HuH-7.5 (cell line): ENCODE measurements around the gene GIPC3.
A peak's percentile ranks its signal among the peaks of the same experiment; 100 is the strongest.

Source experiments
- DNase-seq: peaks from one replicate; pipeline ENCODE4 v3.0.0; 2011; ENCODE audit warnings: low spot score

The GIPC3 gene

GRCh38 chr19:3585301-3586126 is at the start of gene GIPC3:
Gene GIPC3, plus strand, starts transcription at chr19:3585478. Its CDS starts 120 bp downstream, at chr19:3585598.
- no peak for DNase-seq

DNA sequence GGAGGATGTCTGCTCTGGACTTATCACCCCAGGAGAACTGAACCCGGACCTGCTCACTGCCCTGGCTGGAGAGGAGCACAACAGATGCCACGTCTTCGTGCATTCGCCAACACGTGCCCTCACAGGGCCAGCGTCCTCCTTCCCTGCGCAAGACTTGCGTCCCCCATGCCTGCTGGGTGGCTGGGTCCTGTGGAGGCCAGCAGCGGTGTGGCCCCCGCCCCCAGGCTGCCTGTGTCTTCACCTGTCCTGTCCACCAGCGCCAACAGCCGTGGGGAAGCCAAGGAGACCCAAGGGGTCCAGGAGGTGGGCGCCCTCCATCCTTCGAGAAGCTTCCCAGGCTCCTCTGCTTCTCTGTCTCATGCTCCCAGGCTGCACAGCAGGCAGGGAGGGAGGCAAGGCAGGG is 49.7 kb upstream of the GIPC3 start:
- no peak for DNase-seq

- DNase-seq, result no peak
These were observed 49.3 kb upstream of the GIPC3 start for GRCh38 chr19:3535981-3536380.

DNA sequence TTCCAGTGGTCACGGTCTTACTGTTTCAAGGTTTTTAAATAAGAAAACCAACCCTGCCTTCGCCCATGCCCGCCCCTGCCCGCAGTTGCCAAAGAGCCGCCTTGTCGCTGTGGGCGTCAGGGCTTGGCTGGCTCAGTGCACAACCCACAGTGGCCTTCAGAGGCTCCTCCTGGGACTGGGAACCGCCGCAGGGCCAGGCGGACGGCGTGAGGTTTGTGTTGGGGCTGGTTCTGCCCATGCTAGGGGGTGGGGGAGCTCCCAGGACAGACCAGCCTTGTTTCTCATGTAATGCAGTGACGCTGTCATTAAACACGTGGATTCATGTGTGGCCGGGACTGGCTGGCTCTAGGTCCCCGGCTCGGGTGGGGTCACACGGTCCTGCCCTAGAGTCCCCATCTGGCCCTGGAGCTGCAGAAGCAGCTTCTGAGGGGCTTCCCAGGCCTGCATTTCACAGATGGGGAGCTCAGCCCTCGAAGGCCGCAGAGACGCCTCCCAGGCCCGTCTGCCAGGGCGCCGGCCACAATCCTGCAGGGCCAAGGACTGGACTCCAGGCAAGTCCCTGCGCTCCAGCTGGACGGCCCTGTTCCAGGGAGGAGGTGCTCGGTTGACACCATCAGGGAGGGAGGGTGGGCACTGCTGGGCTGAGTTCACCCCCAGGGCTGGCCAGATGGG is 48.7 kb upstream of the GIPC3 start:
- no peak for DNase-seq

DNA sequence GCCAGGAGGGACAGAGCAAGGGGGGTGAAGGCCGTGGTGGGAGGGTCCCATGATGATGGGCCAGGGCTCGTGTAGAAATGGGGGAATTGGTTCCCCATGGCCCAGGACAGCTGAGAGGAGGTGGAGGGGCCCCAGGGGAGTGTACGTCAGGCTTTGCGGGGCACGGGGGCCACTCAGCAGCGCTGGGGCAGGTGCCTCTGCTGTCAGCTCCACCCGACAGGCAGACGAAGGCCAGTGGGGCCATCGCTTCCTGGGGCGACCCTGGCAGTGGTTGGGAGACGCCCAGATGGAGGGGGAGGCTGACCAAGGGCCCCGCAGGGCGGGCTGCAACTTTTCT is 48.2 kb upstream of the GIPC3 start:
- DNase-seq, result no peak

- DNase-seq, result no peak
These were observed 47.6 kb upstream of the GIPC3 start for GRCh38 chr19:3537438-3538240.

- no peak for DNase-seq
These were observed 46.9 kb upstream of the GIPC3 start for GRCh38 chr19:3538258-3538929.

- DNase-seq, result no peak
These were observed 46.1 kb upstream of the GIPC3 start, which contains the start of gene TEKTIP1 for GRCh38 chr19:3538965-3539755. Gene TEKTIP1, plus strand, starts transcription at chr19:3539174. Its CDS starts 4 bp downstream, at chr19:3539178.

DNA sequence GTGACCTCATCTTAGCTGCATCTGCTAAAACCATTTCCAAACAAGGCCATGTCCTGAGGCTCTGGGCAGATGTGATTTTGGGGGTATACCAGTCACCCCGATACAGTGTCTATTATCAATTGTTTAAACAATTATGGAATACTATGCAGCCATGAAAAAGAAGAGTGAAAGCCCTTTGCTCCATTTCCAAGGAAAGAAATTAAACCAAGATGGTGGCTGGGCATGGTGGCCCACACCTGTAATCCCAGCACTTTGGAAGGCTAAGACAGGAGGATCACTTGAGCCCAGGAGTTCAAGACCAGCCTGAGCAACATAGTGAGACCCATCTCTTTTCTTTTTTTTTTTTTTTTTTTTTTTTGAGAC is 45.5 kb upstream of the GIPC3 start:
- DNase-seq, result no peak

- no peak for DNase-seq
These were observed 41.9 kb upstream of the GIPC3 start for GRCh38 chr19:3543150-3544057.

GRCh38 chr19:3544058-3544376 is 41.3 kb upstream of the GIPC3 start:
- DNase-seq, result no peak

DNA sequence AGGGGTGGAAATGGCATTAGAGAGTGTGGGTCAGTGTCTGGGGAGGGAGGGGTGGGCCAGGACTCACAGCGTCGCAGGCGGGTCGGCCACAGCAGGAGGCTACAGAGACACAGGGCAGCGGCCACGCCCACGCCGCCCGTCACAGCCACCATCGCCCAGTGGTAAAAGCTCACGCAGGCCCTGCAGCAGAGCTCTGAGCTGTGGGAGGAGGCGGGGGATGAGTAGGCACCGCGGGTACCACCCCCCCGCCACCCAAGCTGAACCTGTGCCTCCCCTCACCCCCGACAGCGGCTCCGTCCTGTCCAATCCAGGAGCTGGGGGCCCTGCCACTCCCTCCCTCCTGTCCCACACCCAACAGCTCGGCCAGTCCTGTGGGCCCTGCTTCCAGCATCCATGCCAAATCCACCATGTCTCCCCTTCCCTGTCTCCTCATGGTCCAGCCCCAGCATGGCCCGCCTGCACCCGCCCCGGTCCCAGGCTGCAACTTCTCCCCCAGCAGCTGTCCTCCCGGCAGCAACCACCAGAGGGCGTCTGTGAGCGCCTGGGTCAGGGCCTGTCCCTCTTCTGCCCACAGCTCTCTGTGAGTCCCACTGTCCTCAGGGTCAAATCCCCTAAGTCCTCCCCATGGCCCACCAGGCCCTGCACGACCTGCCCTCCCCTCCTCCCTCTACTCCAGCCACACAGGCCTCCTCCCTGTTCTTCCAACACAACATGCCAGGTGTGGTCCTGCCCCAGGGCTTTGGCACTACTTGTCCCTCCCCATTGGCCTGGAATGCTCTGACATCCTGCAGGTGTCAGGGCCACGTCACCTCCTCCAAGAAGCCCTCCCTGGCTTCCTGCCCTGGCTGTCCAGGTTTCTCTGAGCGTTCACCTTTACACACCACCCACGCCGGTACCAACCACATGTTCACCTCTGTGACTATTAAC is 40.3 kb upstream of the GIPC3 start:
- peak; percentile 93 for DNase-seq

DNA sequence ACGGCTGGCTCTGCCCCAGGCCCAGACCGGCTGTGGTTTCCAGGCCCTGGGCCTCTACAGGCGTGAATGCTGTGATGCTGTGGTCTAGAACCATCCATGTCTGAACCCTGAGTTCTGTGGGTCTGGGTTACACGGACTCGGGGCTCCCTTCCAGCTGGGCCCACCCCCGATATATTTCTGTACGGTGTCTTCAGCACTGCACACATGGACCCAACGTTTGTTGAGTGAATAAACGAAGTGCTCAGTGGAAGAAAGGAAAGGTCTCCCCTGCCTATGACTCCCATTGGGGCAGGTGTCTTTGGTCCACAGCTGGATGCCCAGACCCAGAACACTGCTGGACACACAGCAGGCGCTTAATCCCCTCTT is 39.6 kb upstream of the GIPC3 start:
- no peak for DNase-seq

DNA sequence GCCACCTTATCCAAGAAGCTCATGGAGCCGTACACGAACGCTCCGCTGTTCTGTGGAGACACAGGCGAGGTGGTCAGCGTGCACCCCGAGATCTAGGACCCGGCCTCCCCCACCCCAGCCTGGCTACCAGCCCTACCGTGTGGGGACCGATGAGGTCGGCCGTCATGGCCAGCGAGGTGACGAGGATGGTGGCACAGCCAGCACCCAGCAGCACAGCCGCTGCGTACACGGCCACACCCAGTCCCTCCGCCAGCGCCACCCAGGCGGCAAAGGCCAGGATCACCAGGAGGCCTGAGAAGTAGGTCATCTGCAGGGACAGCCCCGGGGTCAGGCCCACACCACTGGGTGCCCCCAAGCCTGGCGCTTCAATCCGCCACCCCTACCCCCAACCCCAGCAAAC is 39.2 kb upstream of the GIPC3 start:
- no peak for DNase-seq

DNA sequence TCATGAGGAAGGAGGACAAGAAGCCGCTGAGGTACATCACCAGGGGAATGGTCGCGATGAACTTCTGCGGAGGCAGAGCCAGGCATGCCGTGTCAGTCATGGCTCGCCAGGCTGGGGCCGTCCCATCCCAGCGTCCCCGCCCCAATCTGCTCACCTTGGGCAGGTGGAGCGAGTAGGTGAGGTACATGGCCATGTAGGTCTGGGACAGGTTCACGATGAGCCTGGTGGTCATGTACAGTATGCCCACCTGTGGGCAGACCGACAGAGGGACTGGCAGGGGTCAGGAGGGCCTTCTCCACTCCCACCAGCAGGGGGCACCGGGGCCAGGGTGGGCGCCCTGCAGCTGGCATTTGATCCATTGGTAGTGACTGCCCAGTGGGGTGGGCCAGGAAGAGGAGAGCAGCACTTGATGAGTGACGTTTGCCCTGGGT is 38.0 kb upstream of the GIPC3 start:
- DNase-seq, result no peak

DNA sequence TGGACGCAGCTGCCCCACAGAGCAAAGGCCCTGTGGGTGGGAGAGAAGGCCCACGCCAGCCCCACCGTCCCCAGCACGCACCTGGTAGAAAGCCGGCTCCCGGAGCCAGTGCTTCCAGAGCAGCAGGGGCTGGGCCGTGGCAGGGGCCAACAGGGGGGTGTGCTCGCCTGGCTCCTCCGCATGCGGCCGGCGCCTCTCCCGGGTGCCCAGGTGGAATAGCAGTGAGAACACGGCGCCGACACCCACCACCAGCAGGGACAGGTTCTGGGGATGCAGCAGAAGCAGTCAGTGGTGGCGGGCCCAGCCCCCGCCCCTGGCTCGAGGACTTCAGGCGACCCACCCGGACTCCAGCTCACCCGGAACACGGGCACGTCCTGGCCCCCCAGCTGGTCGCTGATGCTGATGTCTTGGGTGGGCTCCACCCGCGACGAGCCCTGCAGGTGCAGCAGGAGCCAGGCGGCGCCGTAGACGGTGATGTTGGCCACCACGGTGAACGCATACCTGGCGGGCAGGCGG is 37.5 kb upstream of the GIPC3 start:
- no peak for DNase-seq

DNA sequence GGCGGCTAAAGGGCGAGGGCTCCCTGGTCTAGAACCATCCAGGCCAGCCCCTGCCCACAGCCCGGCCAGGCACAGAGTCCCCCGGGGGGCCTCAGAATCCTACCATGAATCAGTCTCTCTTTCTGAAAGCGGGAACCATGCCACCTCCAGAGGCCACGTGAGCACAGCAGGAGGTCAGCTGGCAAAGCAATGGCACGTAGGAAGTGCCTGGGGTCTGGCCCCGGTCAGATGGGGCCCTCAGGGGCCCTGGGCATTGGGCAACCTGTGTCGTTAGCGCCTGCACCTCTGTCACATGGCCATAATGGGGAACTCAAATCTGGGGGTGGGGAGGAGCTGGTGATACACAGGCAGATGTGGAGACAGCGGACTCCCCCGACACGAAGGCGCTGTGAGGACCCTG is 36.7 kb upstream of the GIPC3 start:
- DNase-seq, result no peak

- no peak for DNase-seq
These were observed 35.5 kb upstream of the GIPC3 start for GRCh38 chr19:3549816-3550215.
